HG03159 (cell line): ENCODE results near the gene SLC37A4.
"Not testable (repeated sequence)": the region's sequence is repeated elsewhere in the genome, so short reads cannot be mapped to it uniquely, and the experiment has no call there.

Experiments used
- ATAC-seq: cut with Tn5 transposase; IDR thresholded peaks from one replicate; pipeline ENCODE4 v1.9.1; 2021; ENCODE audit warnings: mild to moderate bottlenecking, moderate library complexity; ENCODE audit not compliant: unreplicated experiment

Gene SLC37A4

DNA sequence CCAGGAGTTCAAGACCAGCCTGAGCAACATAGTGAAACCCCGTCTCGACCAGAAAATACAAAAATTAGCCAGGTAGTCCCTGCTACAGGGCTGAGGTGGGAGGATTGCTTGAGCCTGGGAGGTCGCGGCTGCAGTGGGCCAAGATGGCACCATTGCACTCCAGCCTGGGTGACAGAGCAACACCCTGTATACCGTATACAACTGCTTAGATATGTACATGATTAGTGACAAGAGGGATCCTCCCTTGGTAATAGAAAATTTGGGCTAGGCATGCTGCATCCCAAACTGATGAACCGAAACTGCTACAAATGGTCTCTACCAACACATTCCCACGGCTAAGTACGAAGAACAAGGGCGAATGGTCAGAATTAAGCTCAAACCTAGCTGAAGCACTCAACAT is 12.2 kb upstream of the SLC37A4 start:
- ATAC-seq, result no peak

DNA sequence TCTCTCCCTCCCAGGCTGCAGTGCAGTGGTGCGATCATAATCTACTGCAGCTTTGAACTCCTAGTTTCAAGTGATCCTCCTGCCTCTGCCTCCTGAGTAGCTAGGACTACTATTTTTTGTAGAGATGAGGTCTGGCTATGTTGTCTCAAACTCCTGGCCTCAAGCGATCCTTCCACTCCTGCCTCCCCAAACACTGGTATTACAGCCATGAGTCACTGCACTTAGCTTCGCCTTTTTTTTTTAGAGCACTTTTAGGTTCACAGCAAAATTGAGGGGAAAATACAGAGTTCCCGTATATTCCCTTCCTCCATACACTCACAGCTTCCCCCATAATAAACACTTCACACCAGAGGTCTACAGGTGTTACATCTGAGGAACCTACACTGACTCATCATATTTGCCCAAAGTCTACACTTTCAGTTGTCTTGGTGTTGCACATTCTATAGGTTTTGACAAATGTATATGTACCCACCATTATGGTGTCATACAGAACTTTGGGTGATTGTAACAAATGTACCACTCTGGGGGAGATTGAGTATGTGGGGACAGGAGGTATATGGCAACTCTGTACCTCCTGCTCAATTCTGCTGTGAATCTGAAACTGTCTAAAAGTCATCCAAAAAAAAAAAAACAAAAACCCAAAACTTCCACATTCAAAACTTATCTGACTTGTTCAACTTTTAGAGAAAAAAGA is 11.3 kb upstream of the SLC37A4 start:
- no peak for ATAC-seq

DNA sequence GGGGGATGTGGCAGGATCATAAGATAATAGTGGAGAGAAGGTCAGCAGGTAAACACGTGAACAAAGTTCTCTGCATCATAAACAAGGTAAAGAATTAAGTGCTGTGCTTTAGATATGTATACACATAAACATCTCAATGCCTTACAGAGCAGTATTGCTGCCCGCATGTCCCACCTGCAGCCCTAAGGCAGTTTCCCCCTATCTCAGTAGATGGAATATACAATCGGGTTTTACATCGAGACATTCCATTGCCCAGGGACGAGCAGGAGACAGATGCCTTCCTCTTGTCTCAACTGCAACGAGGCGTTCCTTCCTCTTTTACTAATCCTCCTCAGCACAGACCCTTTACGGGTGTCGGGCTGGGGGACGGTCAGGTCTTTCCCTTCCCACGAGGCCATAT is 8.8 kb upstream of the SLC37A4 start:
- ATAC-seq, result not testable (repeated sequence)

DNA sequence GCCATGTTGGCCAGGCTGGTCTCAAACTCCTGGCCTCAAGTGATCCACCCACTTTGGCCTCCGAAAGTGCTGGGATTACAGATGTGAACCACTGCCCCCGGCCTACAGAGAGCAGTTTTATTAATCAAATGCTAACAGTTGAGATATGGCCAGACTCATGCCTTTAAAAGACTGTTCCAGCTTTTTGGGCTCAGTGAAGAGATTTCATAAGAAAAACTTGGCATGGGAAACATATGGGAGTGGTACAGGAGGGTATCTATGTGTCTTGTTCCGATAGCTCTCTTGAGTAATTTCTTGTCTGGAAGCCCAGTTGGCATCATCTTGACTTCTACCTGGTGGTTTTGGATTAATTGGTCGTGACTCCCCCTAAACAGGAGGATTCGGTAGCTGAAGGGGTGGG is 8.2 kb upstream of the SLC37A4 start:
- ATAC-seq, result no peak

DNA sequence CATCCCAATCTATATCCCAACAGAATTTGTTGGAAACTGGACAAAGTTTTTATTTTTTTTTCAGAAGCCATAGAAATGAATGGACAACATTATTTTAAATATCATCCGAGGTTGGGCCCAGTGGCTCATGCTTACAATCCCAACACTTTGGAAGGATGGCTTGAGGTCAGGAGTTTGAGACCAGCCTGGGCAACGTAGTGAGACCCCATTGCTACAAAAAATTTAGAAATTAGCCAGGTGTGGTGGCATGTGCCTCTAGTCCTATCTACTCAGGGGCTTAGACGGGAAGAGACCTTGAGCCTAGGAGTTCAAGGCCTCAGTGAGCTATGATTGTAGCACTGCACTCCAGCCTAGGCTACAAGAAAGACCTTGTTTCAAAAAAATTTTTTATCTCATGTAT is 4.1 kb upstream of the SLC37A4 start:
- ATAC-seq, result no peak

DNA sequence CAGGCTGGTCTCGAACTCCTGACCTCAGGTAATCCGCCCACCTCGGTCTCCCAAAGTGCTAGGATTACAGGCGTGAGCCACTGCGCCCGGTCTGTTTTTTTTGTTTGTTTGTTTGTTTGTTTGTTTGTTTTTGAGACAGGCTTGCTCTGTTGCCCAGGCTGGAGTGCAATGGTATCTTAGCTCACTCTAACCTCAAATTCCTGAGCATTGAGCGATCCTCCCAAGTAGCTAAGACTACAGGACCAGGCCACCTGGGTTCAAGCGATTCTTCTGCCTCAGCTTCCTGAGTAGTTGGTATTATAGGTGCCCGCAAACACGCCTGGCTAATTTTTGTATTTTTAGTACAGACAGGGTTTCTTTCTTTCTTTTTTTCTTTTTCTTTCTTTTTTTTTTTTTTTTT is 2.7 kb upstream of the SLC37A4 start:
- not testable (repeated sequence) for ATAC-seq

DNA sequence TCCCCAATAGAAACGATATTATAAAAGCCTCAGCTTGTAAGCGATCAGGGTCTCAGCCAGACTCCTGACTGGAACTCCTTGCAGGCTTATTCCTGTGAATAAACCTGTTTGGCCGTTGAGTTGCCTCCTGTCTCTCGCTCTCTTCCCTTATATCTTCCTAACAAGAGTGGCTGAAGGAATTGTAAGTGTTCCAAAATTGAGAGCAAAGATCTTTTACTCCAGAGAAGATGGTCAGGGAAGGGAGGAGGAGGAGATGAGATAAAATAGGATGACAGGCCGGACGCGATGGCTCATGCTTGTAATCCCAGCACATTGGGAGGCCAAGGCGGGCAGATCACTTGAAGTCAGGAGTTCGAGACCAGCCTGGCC is 1.2 kb upstream of the SLC37A4 start:
- no peak for ATAC-seq

DNA sequence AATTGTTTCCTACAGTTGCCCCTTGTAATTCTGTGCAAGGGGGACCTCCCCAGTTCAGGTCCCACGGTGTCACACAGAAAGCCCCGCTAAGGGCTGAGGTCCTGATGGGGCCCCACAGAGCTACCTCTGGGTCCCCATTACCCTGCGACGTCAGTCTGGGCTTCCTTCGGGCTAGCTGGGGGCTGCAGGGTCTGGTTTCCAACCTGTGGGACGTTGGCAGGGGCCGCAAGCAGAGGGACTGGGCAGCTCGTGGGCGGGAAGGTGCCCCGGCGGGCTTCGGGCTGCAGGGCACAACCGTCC is 698 bp downstream of the SLC37A4 start:
- peak; percentile 4 for ATAC-seq

DNA sequence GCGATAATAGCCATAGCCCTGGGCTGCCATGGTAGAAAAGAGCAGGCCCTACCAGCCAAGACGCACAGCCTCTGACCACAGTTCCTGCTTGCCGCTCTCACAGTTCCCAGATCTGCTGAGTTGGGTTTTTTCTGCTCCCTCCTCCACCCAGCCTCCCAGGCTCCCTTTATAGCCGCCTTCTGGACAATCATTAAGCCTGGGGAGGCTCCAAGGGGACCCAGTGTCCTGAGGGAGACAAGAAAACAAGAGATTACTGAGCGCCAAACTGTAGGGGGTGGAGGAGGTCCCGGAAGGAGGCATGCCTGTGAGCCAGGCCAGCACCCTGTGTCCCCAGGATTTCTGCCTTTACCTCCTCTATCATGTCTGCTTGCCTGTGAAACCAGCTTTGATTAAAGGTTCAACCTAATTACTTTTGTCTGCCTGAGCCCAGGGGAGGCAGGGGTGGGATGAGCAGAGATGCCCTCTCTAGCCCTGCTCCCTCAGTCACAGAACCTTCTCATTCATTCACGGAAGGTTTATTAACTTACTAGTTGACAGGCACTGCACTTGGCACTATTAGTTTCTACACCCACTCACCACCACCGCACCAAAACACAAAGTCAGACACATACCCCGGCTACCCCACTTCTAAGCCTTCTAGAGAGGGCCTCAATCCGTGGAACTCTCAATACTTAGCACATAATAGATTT is 1.2 kb downstream of the SLC37A4 start:
- no peak for ATAC-seq

DNA sequence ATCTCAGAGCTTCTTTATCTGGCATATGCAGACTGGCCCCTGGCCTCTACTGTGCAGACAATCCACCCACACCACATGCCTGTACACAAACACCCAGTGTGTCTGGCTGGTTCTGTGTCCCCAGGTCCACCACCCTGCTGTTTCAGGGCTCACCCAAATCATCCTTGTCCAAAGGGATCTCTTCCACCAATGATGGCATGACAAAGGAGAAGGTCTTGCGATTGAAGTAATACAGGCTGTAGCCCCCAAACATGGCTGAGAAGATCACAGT is 1.7 kb downstream of the SLC37A4 start:
- no peak for ATAC-seq

DNA sequence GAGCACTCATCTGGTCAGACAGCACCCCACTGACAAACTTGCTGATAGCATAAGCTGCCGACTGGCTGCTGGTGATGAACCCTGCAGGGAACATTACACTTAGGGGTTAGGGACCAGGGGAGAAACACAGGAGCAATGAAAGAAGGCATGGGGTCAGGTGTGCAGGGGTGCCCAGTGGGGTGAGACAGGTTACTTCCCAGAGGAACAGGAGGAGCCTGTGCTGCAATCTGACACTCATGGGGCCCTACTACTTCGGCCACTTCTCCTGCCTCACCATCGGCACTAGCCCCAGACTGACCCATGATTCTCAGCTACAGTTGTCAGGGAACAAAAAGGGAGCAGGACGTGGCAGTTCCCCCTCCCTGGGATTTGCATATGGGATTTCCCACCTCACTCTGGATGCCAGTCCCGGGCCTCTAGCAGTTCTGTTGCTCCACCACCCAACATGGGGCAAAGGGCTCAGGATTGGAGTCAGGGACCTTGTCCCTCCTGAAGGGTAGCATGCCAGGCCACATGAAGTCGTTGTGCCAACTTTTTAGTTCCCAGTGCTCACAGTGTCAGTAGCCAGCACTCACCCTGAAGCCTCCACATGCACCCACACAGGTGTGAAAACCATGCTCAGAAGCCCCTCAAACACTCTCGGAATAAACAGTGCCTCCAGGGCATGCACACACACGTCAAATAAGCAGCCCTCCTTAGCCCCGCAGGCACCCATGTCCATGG is 2.2 kb downstream of the SLC37A4 start:
- no peak for ATAC-seq

DNA sequence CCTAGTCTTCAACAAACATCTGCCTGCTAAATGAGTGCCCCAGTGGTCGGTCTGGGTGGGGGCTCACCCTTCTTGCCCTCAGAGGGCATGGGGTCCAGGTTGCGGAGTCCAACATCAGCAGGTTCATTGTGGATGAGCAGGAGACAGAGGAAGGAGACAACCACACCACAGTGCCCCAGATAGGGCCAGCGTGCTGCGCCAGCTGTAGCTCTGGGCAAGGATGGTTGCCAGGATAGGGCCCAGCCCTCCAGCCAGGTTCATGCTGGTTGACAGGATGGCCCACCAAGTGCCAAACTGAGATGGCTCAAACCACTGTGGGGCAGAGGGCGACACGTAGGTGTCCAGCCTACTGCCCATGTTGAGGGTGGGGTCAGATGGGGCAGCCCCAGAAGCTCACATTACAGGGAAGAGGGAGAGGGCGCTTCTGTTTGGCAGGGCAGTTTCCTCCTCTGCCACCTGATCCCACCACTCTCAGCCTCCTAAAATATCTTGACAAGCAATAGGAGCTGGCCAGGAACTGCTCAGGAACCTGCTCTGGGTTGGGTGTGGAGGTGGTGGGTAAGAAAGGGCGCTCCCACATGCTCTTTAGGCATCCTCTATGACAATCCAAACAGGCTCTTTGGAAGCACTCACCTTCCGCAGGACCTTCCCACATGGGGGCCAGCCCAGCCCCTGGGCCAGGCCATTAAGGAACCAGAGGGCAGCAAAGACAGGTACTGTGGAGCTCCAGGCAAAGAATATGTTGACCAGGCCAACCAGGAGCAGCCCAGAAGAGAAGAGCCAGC is 2.9 kb downstream of the SLC37A4 start:
- ATAC-seq, result no peak

DNA sequence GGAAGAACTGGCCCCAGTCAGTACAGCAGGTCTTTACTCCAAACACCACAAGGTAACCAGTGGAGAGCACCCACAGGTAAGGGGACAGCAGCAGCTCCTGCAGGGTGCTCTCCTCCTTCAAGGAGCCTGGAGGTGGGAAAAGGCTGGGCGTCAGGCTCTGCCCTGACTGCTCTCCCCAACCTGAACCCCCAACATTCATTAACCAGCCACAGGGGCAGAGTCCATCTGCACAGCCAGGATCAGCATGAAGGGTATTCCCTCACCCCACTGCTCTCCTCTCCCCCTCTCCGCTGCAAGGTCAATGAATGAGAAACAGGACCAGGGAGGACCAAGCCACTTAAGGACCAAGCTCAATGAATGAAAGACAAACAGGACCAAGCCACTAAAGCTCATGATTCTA is 3.7 kb downstream of the SLC37A4 start:
- no peak for ATAC-seq

DNA sequence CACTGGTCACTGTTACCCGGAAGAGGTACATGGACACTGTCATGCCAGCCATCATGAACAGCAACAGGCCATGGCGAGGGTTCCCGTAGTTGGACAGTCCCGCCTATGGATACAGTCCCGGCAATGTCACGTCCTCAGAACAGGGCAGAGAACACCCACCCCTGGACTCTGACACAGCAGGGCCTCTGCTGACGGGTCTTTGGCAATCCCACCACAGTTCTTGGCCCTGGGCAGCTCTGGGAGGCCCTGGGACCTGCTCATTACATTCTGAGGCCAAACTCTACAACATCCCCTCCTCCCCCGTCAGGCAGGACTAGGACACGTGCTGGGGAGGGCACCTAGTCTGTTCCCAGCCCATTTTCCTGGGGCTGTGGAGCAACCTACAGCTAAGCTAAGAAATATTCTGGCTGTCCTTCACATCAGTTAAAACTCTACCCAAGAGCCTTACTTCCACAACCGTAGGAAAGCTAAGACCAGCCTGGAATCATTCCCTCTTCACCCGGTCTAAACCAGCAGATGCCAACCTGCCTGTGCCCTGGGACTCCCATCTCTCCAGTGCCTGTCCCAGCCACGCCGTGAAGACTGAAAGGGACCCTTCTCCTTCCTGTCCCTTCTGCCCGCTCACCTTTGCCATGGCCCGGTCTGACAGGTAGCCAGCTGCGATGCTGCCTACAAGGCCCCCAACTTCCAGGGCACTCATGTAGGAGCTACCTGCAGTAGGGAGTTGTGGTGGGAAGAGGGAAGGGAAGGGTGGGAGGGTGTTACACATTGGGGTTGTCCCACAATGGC is 4.5 kb downstream of the SLC37A4 start:
- ATAC-seq, result no peak

DNA sequence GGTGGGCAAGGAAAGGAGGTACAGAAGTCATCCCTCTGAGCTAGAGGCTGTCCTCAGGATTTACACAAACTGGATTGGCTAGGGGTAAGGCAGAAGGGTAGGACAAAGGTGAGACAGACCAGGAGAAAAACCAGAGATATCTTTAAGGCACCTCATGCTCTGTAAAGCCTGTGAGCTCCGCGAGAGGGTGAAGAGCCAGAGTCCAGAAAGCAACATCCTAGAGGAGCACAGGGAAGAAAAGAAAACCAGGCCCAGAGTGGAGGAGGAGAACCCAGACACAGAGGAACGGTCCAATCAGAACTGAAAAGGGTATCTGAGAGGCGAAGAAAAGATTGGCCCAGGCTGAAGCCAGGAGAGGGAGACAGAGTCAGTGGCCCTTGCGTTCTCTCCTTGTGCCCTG is 5.1 kb downstream of the SLC37A4 start:
- no peak for ATAC-seq

DNA sequence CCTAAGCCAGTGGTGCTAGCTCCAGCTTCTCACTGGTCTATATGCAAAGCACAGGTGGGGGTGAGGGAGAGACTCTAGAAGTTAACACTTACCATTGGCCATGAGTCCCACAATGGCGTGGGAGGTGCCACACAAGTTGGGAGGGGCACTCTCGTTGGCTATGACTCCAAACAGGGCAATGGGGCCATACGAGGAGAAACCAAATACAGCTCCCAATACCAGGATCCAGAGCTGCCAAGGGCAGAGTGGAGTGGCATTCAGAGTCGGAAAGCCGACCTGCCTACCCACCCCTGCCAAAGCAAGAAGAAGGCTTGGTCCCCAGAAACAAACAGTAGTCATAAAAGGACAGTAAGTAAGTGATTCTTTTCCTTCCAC is 5.6 kb downstream of the SLC37A4 start:
- no peak for ATAC-seq

DNA sequence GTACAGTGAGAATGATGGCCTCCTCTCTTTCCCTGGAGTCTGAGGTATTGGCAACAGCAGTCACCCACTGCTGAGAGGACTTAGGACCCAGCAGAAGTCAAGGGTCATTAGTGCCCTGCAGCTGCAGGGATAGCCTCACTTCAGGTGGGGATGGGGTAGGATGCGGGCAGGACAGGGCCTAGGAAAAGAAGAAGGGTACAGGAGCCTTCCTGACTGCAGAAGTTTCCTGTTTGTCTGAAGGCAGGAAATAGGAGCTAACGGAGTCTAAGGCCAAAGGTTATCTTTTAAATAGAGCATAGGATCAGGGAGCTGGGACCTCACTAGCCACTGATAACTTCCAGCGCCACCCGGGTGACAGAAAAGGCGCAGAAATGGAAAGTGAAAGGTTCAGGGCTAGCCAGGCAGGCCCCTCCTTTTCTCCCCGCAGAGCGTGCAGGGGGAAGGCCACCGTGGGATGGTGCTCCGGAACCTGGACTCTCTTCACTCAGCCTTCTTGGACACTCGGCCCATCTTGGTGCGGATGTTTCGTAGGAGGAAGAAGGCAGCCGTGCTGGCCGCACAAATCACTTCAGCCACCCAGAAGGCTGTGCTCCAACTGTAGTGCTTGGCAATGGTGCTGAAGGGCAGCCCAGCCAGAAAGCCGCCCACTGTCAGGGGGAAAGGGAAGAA is 6.1 kb downstream of the SLC37A4 start:
- ATAC-seq, result no peak

DNA sequence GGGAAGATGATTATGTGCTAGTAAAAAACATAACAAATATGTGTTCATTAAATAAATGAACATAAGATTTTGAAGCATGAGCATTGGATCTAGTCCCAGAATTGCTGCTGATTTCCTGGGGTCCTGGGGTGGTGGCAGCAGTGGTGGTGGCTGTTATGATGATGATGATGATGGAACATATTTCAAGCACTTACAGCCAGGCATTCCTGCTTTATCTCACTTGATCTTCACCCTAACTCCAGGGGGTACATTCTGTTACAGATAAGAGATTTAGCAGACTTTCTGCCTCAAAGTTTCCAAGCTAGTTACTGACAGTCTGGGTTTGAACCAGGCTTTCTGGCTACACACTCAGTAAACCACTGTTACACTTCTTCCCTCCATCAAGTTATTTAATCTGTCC is 6.9 kb downstream of the SLC37A4 start:
- no peak for ATAC-seq

DNA sequence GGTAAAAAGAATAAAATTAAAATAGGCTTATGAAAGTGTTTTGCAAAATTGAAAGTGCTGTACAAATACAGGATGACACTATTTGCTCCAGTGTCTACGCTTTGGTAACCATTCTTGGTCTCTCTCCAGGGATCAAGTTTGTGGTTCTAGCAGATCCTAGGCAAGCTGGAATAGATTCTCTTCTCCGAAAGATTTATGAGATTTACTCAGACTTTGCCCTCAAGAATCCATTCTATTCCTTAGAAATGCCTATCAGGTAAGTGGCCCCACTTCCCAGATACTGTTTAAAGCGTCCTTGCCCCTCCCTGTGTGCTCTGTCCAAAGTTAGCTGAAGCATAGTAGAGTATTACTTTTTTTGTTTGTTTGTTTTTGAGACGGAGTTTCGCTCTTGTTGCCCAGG is 9.0 kb downstream of the SLC37A4 start:
- ATAC-seq, result no peak

DNA sequence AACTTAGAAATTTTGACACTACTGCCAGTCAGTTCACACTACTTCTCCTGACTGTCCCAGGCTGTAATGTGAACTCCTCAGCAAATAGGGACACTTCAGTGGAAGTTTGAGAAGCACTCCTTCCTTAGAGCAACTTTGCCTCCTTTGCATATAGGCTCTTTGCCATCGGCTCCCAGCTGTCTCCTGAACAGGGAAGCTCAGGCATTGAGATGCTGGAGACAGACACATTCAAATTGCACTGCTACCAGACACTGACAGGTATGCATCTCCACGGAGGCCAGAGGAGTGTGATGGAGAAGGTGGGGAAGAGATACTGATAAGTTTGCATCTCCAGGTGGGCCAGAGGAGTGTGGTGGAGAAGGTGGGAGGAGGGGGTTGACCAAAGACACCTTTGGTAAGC is 10.7 kb downstream of the SLC37A4 start:
- no peak for ATAC-seq
